GM18861 (cell line): ENCODE results near the gene OR13J1.
"Not testable (repeated sequence)": the region's sequence is repeated elsewhere in the genome, so short reads cannot be mapped to it uniquely, and the experiment has no call there.

Source experiments
- ATAC-seq: cut with Tn5 transposase; IDR thresholded peaks from one replicate; pipeline ENCODE4 v1.9.1; 2021; ENCODE audit not compliant: unreplicated experiment

Gene OR13J1

DNA sequence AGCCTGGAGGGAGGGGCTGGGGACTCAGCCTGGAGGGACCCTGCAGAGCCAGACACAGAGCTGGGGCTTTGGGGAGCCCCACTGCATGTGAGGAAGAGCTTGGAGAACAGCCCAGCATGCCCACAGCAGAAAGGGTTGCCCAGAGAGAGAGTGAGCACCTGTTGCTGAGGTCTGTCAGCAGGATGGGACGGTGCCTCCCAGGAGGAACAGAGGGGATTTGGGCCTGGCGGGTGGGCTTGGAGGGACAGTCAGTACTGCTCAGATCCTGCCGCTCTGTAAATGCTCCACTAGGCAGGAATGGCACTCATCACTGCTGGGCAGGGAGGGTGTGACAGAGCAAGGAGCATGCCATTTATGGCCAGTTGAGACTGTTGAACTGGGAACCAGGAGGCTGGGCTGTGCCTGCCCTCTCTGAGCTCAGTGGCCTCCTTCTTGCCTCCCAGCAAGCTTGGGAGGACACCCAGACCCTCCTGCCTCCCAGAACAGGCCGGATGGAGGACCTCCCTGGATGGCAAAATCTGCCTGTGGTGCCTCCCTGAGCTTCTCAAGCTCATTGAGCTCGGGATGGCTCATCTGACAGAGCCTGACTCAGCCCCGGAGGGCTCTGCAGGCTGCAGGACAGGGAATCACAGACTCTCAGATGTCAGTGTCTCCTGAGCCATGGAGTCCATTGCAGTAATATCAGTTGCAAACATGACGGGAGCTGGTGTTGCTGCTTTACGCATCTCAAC lies 35.0 kb upstream of the OR13J1 start:
- ATAC-seq: no peak

GRCh38 chr9:35904338-35904737 lies 34.1 kb upstream of the OR13J1 start:
- no peak for ATAC-seq

DNA sequence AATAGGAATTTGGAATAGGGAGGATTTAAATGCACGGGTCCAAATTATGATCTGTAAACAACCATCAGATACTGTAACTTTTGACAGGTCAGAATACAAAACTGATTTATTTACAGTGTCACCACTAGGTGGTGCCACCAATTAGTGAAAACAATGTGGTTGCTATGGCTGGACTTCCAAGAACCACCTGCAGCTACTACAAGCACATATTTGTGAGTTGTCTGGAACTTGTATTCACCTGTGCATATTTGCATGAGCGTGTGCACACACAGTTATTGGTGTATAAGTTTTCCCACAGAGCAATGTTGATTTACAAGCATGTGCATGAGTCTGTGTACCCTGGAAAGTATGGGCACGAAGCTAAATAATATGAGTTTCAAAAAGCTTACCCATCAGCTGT lies 32.8 kb upstream of the OR13J1 start:
- ATAC-seq: no peak

GRCh38 chr9:35899021-35899420 lies 28.8 kb upstream of the OR13J1 start:
- no peak for ATAC-seq

- ATAC-seq: no peak
Measured at GRCh38 chr9:35898337-35898736, 28.1 kb upstream of the OR13J1 start.

DNA sequence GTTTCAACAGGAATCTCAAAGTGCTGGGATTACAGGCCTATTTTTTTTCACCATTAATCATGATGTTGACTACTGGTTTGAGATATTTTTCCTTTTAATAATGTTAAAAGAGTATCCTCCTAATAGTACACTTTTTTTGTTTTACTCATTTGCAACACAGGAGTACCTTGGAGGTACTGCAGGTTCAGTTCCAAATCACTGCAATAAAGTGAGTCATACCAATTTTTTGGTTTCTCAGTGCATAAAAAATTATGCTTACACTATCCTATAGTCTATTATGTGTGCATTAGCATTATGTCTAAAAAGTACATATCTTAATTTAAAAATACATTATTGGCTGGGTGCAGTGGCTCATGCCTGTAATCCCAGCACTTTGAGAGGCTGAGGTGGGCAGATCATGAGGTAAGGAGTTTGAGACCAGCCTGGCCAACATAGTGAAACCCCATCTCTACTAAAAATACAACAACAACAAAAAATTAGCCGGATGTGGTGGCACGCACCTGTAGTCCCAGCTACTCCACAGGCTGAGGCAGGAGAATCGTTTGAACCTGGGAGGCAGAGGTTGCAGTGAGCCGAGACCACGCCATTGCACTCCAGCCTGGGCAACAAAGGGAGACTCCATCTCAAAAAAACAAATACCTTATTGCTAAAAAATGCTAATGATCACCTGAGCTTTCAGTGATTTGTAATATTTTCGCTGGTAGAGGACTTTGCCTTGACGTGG lies 27.3 kb upstream of the OR13J1 start:
- ATAC-seq: not testable (repeated sequence)

GRCh38 chr9:35896570-35896969 lies 26.4 kb upstream of the OR13J1 start:
- no peak for ATAC-seq

DNA sequence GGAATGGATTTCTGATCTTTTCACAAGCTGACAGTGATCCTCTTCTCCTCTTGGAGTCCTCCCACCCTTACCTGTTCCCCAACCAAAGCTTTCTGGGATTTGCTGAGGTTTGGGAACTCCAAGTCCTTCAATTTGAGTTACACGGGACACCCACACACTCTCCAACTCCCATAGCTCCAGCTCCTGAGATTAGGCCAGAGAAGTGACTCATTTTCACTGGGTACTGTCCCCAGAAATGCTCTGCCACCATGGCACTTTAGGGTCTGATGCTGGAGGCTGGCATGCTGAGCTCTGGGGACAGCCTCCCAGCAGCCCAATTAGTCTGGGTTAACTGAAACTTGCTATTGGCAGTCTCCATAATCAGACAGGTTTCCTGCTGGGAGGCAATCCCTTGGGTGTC lies 21.9 kb upstream of the OR13J1 start:
- no peak for ATAC-seq

DNA sequence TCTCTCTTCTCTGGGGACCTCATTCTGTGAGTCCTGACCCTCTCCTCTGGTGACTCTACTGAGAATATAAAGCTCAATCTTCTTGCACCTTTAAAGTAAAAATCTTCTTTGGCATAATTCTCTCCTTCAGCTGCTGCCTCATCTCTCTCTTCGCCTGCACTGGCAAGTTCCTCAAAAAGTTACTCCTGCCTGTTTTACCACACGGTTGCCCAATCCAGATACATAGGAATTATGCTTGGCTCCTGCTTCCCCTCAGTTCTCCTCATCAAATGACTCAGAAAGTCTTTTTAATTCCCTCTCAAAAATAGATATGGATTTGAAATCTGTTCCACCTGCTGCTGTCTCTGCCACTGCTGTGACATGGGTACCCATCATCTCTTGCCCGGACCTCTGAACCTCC lies 21.4 kb upstream of the OR13J1 start:
- ATAC-seq: no peak

GRCh38 chr9:35884908-35885307 lies 14.7 kb upstream of the OR13J1 start:
- ATAC-seq: not testable (repeated sequence)

- no peak for ATAC-seq
Measured at GRCh38 chr9:35882996-35883395, 12.8 kb upstream of the OR13J1 start.

DNA sequence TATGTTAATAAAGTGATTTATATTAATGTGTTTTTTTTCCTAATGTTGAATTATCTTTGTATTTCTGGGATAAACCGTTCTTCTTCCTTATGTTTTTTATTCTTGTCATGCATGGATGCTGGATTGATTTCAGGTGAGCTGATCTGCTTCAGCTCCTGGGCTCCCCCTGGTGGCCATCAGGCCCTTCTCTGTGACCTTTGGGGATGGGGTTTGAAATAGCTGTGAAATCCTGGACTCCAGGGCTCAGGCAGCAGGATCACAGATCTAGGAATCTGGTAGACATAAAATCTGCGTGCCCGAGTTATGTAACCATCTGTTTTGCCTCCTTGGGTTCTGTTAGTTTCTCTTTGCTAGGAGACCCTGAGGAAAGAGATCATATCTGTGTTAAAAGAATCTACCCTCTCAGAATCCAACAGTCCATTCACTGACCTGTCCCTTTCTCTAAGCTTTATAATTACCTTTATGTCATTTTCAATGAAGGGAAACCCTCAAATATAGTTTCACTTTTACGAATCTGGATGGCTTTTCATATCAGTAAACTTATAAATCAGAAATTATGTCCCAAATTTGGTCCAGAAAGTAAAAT lies 12.2 kb upstream of the OR13J1 start:
- no peak for ATAC-seq

DNA sequence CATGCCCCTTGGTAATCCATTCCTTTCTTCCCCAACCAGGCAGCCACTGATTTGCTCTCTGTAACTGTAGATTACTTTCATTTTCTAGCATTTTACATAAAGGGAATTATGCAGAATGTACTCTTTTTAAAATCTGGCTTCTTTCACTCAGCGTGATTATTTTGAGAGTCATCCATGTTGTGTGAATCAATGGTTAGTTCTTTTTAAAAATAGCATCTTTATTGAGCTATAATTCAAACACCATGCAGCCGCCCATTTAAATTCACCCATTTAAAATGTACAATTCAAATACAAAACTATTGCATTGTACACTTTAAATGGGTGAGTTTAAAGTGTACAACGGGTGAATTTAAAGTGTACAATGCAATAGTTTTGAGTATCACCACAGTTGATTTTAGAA lies 2.3 kb upstream of the OR13J1 start:
- ATAC-seq: no peak

GRCh38 chr9:35871545-35871944 lies 1.3 kb upstream of the OR13J1 start:
- ATAC-seq: no peak

GRCh38 chr9:35869621-35870216 lies 482 bp downstream of the OR13J1 start:
- ATAC-seq: no peak

DNA sequence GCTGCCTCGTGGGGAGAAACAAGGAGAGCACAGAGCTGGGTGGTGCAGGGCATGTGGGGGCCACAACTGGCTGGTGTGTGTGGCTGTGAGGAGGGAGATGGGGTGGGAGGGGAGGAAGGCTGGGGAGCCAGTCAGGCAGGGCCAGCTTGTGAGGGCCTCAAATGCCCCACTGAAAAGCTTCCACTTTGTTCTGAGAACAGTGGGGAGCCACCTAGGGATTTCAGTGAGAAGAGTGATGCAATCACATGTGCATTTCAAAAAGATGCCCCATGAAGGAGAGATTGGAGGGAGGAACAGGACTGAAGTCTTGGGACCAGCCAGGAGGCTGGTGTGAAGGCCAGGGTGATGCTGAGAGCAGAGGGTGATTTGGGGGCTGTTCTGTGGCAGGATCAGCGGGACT lies 1.3 kb downstream of the OR13J1 start:
- no peak for ATAC-seq

- ATAC-seq: no peak
Measured at GRCh38 chr9:35867538-35867937, 2.7 kb downstream of the OR13J1 start.

GRCh38 chr9:35864695-35865255 lies 5.4 kb downstream of the OR13J1 start:
- no peak for ATAC-seq

- no peak for ATAC-seq
Measured at GRCh38 chr9:35863583-35863982, 6.6 kb downstream of the OR13J1 start.

- ATAC-seq: no peak
Measured at GRCh38 chr9:35862328-35862727, 7.9 kb downstream of the OR13J1 start.

- no peak for ATAC-seq
Measured at GRCh38 chr9:35861161-35861897, 8.9 kb downstream of the OR13J1 start.
